ENCODE results near the gene TRPC4AP. TPM values are rescaled to one million over a fixed set of nuclear protein-coding genes. Genes with fewer than 3 reads are reported as not detected.

The TRPC4AP gene
- total and polyA plus RNA-seq, 2 of the 8 experiments (the other 6 are each of a cell fraction or from before 2014, with no cell fraction given) = 73.1 to 74.8 TPM

GRCh38 chr20:34953960-34954359 is 138.6 kb downstream of the TRPC4AP start:
- DNase-seq (ENCODE audit: low read depth in 1 of 2, low spot score in 2 of 2) = no peak
- H3K4me3 ChIP-seq (ENCODE audit: extremely low read depth in 1 of 4, insufficient read depth in 2 of 4, low read depth in 3 of 4, low read length in 4 of 4) = no peak overlapping the region
- H2BK120ac ChIP-seq (replicated peaks; ENCODE audit: low read depth, low read length) = no peak overlapping the region
- H3K4ac ChIP-seq (replicated peaks; ENCODE audit: insufficient read length, low read depth, low read length) = no peak overlapping the region
- peaks cover 0 to 6% (median 1%) of the 10 kb centered on the region in 4 experiments; a peak in 1 of 8 replicates for H3K36me3 ChIP-seq (ENCODE audit: control insufficient read depth in 2 of 4, insufficient read depth in 4 of 4, low read length in 3 of 4)
- no peak overlapping the region for H3K9ac ChIP-seq (replicated peaks in 1 of 4; ENCODE audit: extremely low read depth in 1 of 4, low read depth in 3 of 4, low read length in 3 of 4)
- TF ChIP-seq TCF12 (IDR thresholded peaks at IDR 0.05; ENCODE audit: low read depth, low read length) = no peak
- TF ChIP-seq RFX5 (IDR thresholded peaks at IDR 0.05; ENCODE audit: borderline replicate concordance, low read depth, low read length) = no peak
- no peak for TF ChIP-seq E2F6 (IDR thresholded peaks at IDR 0.05)
- H3K14ac ChIP-seq (ENCODE audit: insufficient read length) = no peak overlapping the region
- no peak for FAIRE-seq
- no peak overlapping the region for H2AFZ ChIP-seq (ENCODE audit: low read length)
- H3K18ac ChIP-seq (ENCODE audit: extremely low read depth, low read length) = no peak overlapping the region
- 93% methylated on average over 7 of the region's 7 CpGs; no CpG with 5 or more reads in 1 of the 2 experiments for WGBS, 2 experiments (ENCODE audit: extremely low coverage in 1 of 2, insufficient coverage in 1 of 2, insufficient read length in 1 of 2, insufficient replicate concordance in 2 of 2, low coverage in 1 of 2, low lambda C conversion rate in 2 of 2, missing lambda C conversion rate in 1 of 2)
- peaks cover 4% of the 10 kb centered on the region; the same call in 1 of the 2 replicates for H3K23me2 ChIP-seq (ENCODE audit: low read depth, low read length)
- H4K8ac ChIP-seq (ENCODE audit: extremely low read depth, insufficient read depth, low read length) = no peak overlapping the region
- H4K5ac ChIP-seq (ENCODE audit: insufficient read length, low read depth, low read length) = no peak overlapping the region
- no peak overlapping the region for H2BK15ac ChIP-seq (ENCODE audit: low read length)
- H3K23ac ChIP-seq (ENCODE audit: insufficient read length) = no peak overlapping the region
- H3K79me2 ChIP-seq (ENCODE audit: control insufficient read depth in 1 of 2, insufficient read depth in 2 of 2, low read length in 2 of 2) = no peaks in the 10 kb centered on the region
- no peaks in the 10 kb centered on the region for H3K9me3 ChIP-seq (ENCODE audit: insufficient read depth in 2 of 2, low read depth in 1 of 2, low read length in 1 of 2)
- H2AK5ac ChIP-seq (ENCODE audit: low read depth, low read length) = no peak overlapping the region
- peaks cover 0 to 1% of the 10 kb centered on the region in 2 experiments for H4K20me1 ChIP-seq (replicated peaks in 1 of 2; ENCODE audit: control insufficient read depth in 1 of 2, insufficient read depth in 2 of 2, low read length in 2 of 2)
- no peak overlapping the region for H2BK12ac ChIP-seq (ENCODE audit: low read depth, low read length)
- no peak overlapping the region for H2BK5ac ChIP-seq (ENCODE audit: low read depth, low read length)
- peaks cover 0 to 12% (median under 1%) of the 10 kb centered on the region in 4 experiments; a peak in 3 of 7 replicates for H3K4me1 ChIP-seq (replicated peaks in 1 of 4; ENCODE audit: control insufficient read depth in 3 of 4, insufficient read depth in 4 of 4, low read length in 3 of 4)
- ChIA-PET CTCF (ENCODE audit: partially characterized antibody) (interaction anchor here (3.7 kb wide), 1 partner anchor 79 kb away, joined by 18 read pairs; no protein-coding TSS in a partner anchor), POLR2A (ENCODE audit: partially characterized antibody) (interaction anchor here (1.7 to 3.3 kb wide), 3 partner anchors 11 to 81 kb away, joined by 4 to 16 read pairs (median 9); partner anchors contain the start of gene GGT7)
- H3K56ac ChIP-seq (replicated peaks; ENCODE audit: insufficient read length, low read depth, low read length) = no peak overlapping the region
- H4K91ac ChIP-seq (replicated peaks; ENCODE audit: insufficient read length, low read length) = no peak overlapping the region
- peaks cover 0 to 5% (median 1%) of the 10 kb centered on the region in 4 experiments; a peak in 3 of 7 replicates for H3K27me3 ChIP-seq (replicated peaks in 1 of 4; ENCODE audit: control insufficient read depth in 3 of 4, extremely low read depth in 1 of 4, insufficient read depth in 3 of 4, low read length in 3 of 4)
- H2BK20ac ChIP-seq (ENCODE audit: low read length) = no peak overlapping the region
- H3K4me2 ChIP-seq (ENCODE audit: insufficient read depth in 1 of 2, low read depth in 2 of 2, low read length in 2 of 2) = no peak overlapping the region; a peak in 1 of 4 replicates
- no peaks in the 10 kb centered on the region for H3K79me1 ChIP-seq (ENCODE audit: low read depth, low read length)
- no peak overlapping the region for H3K27ac ChIP-seq (ENCODE audit: low read depth, low read length)

Data from H1 (cell line).